ENCODE measurements around the gene FBXO2. TPM values are rescaled to one million over a fixed set of nuclear protein-coding genes. Genes with fewer than 3 reads are reported as not detected.

The FBXO2 gene
- polyA plus RNA-seq, 1 donor (not counting 4 experiments of a cell fraction or from before 2014, with no cell fraction given), result 42.2 TPM

- FAIRE-seq (no peak), DNase-seq (ENCODE audit: low read depth, low spot score) (no peak)
- no peak overlapping the region for H3K9ac ChIP-seq (ENCODE audit: control insufficient read depth, extremely low read depth, insufficient read depth, low read length)
- H2AFZ ChIP-seq (ENCODE audit: control insufficient read depth, low read length), result no peak overlapping the region
- H3K9me3 ChIP-seq (ENCODE audit: control insufficient read depth, low read depth, low read length), result no peaks in the 10 kb centered on the region
- peaks cover 58% of the 10 kb centered on the region for H3K27me3 ChIP-seq (ENCODE audit: control insufficient read depth, extremely low read depth, insufficient read depth, low read length)
- no peaks in the 10 kb centered on the region for H4K20me1 ChIP-seq (ENCODE audit: control insufficient read depth, extremely low read depth, insufficient read depth, low read length)
- no peak overlapping the region for H3K4me2 ChIP-seq (ENCODE audit: control insufficient read depth, extremely low read depth, insufficient read depth, low read depth, low read length)
- TF ChIP-seq, protein P1, sequence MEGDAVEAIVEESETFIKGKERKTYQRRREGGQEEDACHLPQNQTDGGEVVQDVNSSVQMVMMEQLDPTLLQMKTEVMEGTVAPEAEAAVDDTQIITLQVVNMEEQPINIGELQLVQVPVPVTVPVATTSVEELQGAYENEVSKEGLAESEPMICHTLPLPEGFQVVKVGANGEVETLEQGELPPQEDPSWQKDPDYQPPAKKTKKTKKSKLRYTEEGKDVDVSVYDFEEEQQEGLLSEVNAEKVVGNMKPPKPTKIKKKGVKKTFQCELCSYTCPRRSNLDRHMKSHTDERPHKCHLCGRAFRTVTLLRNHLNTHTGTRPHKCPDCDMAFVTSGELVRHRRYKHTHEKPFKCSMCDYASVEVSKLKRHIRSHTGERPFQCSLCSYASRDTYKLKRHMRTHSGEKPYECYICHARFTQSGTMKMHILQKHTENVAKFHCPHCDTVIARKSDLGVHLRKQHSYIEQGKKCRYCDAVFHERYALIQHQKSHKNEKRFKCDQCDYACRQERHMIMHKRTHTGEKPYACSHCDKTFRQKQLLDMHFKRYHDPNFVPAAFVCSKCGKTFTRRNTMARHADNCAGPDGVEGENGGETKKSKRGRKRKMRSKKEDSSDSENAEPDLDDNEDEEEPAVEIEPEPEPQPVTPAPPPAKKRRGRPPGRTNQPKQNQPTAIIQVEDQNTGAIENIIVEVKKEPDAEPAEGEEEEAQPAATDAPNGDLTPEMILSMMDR (optimal IDR thresholded peaks at IDR 0.05 in 1 of 3, IDR thresholded peaks at IDR 0.05 in 1 of 3, conservative IDR thresholded peaks at IDR 0.05 in 1 of 3; ENCODE audit: extremely low read depth in 1 of 3, insufficient read depth in 2 of 3, low read length in 3 of 3), result no peak
- no peak for TF ChIP-seq EZH2 (IDR thresholded peaks at IDR 0.05; ENCODE audit: low read length)
- H3K4me1 ChIP-seq (ENCODE audit: control insufficient read depth, extremely low read depth, insufficient read depth, low read length), result peaks cover 3% of the 10 kb centered on the region
- H3K79me2 ChIP-seq (ENCODE audit: control insufficient read depth, insufficient read depth, low read length), result no peaks in the 10 kb centered on the region
- dilution Hi-C loops (cut with MboI; ENCODE audit: extremely low pct_ligation_motif_present, low sequenced_read_pairs), result no loop called here
- no peaks in the 10 kb centered on the region for H3K36me3 ChIP-seq (ENCODE audit: control insufficient read depth in 2 of 2, extremely low read depth in 1 of 2, insufficient read depth in 2 of 2, low read length in 2 of 2)
- no peaks in the 10 kb centered on the region for H3K9me1 ChIP-seq (ENCODE audit: control insufficient read depth, extremely low read depth, insufficient read depth, low read length)
- no peak overlapping the region for H3K4me3 ChIP-seq (ENCODE audit: control insufficient read depth in 2 of 3, extremely low read depth in 1 of 3, insufficient read depth in 2 of 3, low read depth in 1 of 3, low read length in 3 of 3)
- no peak overlapping the region for H3K27ac ChIP-seq (ENCODE audit: control insufficient read depth, insufficient read depth, low read length)
Observed at GRCh38 chr1:11700601-11701467, 46.6 kb upstream of the FBXO2 start.

- H3K9me1 ChIP-seq (ENCODE audit: control insufficient read depth, extremely low read depth, insufficient read depth, low read length), result no peaks in the 10 kb centered on the region
- no peak for DNase-seq (ENCODE audit: low read depth, low spot score)
- no peaks in the 10 kb centered on the region for H4K20me1 ChIP-seq (ENCODE audit: control insufficient read depth, extremely low read depth, insufficient read depth, low read length)
- no peak overlapping the region for H3K4me3 ChIP-seq (ENCODE audit: control insufficient read depth in 2 of 3, extremely low read depth in 1 of 3, insufficient read depth in 2 of 3, low read depth in 1 of 3, low read length in 3 of 3)
- H3K27me3 ChIP-seq (ENCODE audit: control insufficient read depth, extremely low read depth, insufficient read depth, low read length), result peaks cover 59% of the 10 kb centered on the region
- H3K4me1 ChIP-seq (ENCODE audit: control insufficient read depth, extremely low read depth, insufficient read depth, low read length), result peaks cover 11% of the 10 kb centered on the region
- H3K36me3 ChIP-seq (ENCODE audit: control insufficient read depth in 2 of 2, extremely low read depth in 1 of 2, insufficient read depth in 2 of 2, low read length in 2 of 2), result no peaks in the 10 kb centered on the region
- no peak overlapping the region for H3K4me2 ChIP-seq (ENCODE audit: control insufficient read depth, extremely low read depth, insufficient read depth, low read depth, low read length)
- TF ChIP-seq EZH2 (IDR thresholded peaks at IDR 0.05; ENCODE audit: low read length), result no peak
- TF ChIP-seq, protein P1 (optimal IDR thresholded peaks at IDR 0.05 in 1 of 3, IDR thresholded peaks at IDR 0.05 in 1 of 3, conservative IDR thresholded peaks at IDR 0.05 in 1 of 3; ENCODE audit: extremely low read depth in 1 of 3, insufficient read depth in 2 of 3, low read length in 3 of 3), result no peak
- no peak for FAIRE-seq
- no peak overlapping the region for H3K9ac ChIP-seq (ENCODE audit: control insufficient read depth, extremely low read depth, insufficient read depth, low read length)
- H2AFZ ChIP-seq (ENCODE audit: control insufficient read depth, low read length), result no peak overlapping the region
- no peaks in the 10 kb centered on the region for H3K79me2 ChIP-seq (ENCODE audit: control insufficient read depth, insufficient read depth, low read length)
- dilution Hi-C loops (cut with MboI; ENCODE audit: extremely low pct_ligation_motif_present, low sequenced_read_pairs), result no loop called here
- H3K27ac ChIP-seq (ENCODE audit: control insufficient read depth, insufficient read depth, low read length), result no peak overlapping the region
- no peaks in the 10 kb centered on the region for H3K9me3 ChIP-seq (ENCODE audit: control insufficient read depth, low read depth, low read length)
Observed at GRCh38 chr1:11697893-11698210, 43.6 kb upstream of the FBXO2 start.

Measured in keratinocyte (primary cell).